NCI-H526 (cell line): Measurements from ENCODE around the gene PSMA8.
"Not testable (repeated sequence)": the region's sequence is repeated elsewhere in the genome, so short reads cannot be mapped to it uniquely, and the experiment has no call there.

Experiments used
- DNase-seq, 2 experiments: peaks; one replicate each; lab custom pipeline; 2025; lab: John Stamatoyannopoulos, UW

PSMA8 gene

DNA sequence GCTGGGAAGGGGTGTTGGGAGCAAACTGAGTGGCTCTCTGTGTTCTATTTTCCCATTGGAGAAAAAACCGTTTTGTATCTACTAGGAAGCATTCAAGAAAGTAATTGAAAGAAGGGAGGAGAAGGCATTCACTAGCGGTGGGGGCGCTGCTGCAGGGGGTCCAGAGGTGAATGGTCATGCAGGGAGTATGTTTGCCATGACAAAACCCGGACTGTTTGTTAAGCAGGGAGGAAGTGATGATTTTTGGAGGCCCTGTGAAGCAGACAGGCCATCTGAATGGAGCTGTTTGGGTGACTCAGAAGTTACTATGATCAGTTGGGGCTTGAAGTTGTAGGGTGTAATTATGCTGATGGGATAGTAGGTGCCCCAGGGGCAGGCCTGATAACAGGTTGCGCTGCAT is 99.5 kb downstream of the PSMA8 start:
- DNase-seq = no peak

DNA sequence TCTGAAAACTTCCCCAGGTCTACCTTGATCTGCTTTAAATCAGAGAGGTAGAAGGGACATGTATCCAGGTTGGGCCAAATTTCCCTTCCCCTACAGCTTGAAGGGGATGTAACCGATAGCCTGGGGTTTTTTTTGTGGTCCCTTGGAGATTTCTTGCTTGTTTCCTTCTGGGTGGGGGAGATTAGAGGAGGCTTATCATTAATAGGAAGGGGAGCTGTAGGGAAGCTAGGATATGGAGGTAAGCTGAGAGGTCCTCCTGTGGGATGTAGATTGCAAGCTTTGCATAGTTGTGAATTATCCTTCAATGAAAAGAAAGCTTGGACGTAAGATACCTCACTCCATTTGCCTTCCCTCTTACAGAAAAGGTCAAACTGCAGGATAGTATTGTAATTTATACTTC is 103.7 kb downstream of the PSMA8 start:
- not testable (repeated sequence) for DNase-seq

GRCh38 chr18:26238718-26239117 is 105.0 kb downstream of the PSMA8 start:
- DNase-seq = not testable (repeated sequence)

- not testable (repeated sequence) for DNase-seq
Observed at GRCh38 chr18:26242392-26242791, 108.7 kb downstream of the PSMA8 start.
